ENCODE measurements around the gene SEMA5B.

The SEMA5B gene

DNA sequence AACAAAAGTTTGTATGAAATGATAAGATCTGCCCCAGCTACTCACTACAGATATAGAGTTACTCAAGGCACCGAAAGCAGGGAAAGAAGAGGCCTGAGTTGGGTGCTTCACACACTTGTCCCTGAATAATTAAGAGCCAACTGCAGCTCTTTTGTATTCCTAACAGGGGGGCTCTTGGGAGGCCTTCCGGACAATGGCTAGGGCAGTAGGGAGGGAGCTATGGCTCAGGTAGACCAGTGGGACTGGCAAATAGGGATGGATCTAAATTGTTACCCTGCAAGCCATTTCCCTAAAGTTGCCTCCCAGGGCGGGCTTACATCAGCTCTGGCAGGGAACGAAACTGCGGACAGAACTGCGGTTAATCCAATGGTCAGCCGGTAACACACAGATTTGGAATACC, 6.2 kb downstream of the SEMA5B start:
- no peak for DNase-seq
- TF ChIP-seq, protein P1, sequence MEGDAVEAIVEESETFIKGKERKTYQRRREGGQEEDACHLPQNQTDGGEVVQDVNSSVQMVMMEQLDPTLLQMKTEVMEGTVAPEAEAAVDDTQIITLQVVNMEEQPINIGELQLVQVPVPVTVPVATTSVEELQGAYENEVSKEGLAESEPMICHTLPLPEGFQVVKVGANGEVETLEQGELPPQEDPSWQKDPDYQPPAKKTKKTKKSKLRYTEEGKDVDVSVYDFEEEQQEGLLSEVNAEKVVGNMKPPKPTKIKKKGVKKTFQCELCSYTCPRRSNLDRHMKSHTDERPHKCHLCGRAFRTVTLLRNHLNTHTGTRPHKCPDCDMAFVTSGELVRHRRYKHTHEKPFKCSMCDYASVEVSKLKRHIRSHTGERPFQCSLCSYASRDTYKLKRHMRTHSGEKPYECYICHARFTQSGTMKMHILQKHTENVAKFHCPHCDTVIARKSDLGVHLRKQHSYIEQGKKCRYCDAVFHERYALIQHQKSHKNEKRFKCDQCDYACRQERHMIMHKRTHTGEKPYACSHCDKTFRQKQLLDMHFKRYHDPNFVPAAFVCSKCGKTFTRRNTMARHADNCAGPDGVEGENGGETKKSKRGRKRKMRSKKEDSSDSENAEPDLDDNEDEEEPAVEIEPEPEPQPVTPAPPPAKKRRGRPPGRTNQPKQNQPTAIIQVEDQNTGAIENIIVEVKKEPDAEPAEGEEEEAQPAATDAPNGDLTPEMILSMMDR (IDR thresholded peaks at IDR 0.05; ENCODE audit: low read depth, low read length, missing control alignments) = no peak
- H3K4me3 ChIP-seq (ENCODE audit: low read depth, low read length) = no peak overlapping the region
- in situ Hi-C loops (cut with HindIII; ENCODE audit: low pct_ligation_motif_present, low sequenced_read_pairs) = no loop called here
- H3K36me3 ChIP-seq (replicated peaks) = no peaks in the 10 kb centered on the region
- H3K27ac ChIP-seq = no peak overlapping the region
- H3K27me3 ChIP-seq (replicated peaks) = peaks cover 56% of the 10 kb centered on the region

DNA sequence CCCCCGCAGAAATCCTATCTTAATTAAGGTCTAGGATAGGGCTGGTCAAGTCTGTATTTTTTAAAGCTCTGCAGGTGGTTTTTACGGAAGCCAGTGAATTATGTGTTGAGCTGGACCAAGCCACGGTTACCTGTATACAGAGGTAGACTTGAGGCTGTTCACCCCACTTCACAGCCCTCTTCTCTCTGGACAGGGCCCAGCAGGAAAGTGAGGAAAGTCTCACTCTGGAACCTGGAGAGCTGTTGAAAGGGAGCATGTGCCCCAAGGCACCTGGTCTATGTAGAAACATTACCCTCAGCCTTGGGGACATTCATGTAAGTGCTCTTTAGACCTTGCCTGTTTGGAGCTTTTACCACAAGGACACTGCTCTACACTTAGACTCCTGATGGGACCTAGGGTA, 6.9 kb downstream of the SEMA5B start:
- Histone ChIP-seq H3K36me3 (replicated peaks) (no peaks in the 10 kb centered on the region), H3K4me3 (ENCODE audit: low read depth, low read length) (no peak overlapping the region), H3K27me3 (replicated peaks) (peaks cover 56% of the 10 kb centered on the region), H3K27ac (no peak overlapping the region)
- in situ Hi-C loops (cut with HindIII; ENCODE audit: low pct_ligation_motif_present, low sequenced_read_pairs) = no loop called here
- no peak for DNase-seq
- TF ChIP-seq, protein P1 (IDR thresholded peaks at IDR 0.05; ENCODE audit: low read depth, low read length, missing control alignments) = no peak

DNA sequence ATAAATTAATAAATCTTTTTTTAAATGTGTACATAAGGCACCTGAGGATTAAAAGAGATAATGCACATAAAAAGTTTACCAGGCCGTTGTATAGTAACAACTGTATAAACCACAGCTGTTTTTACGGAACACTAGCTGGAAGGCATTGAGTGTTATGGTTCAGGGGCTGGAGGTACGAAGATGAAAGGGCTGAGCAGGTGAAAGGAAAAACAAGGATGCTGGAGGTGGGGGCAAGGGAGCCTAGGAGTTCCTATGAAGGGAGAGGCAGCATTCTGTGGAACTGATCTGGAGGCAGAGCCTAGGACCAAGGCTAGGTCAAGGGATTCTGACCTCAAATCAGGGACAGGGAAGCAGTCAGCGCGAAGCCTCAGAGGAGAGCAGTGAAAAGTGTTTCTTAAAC, 8.0 kb downstream of the SEMA5B start:
- Histone ChIP-seq H3K27me3 (replicated peaks) (peaks cover 55% of the 10 kb centered on the region), H3K27ac (no peak overlapping the region), H3K36me3 (replicated peaks) (no peaks in the 10 kb centered on the region), H3K4me3 (ENCODE audit: low read depth, low read length) (no peak overlapping the region)
- no peak for DNase-seq
- in situ Hi-C loops (cut with HindIII; ENCODE audit: low pct_ligation_motif_present, low sequenced_read_pairs) = no loop called here
- TF ChIP-seq, protein P1 (IDR thresholded peaks at IDR 0.05; ENCODE audit: low read depth, low read length, missing control alignments) = no peak

DNA sequence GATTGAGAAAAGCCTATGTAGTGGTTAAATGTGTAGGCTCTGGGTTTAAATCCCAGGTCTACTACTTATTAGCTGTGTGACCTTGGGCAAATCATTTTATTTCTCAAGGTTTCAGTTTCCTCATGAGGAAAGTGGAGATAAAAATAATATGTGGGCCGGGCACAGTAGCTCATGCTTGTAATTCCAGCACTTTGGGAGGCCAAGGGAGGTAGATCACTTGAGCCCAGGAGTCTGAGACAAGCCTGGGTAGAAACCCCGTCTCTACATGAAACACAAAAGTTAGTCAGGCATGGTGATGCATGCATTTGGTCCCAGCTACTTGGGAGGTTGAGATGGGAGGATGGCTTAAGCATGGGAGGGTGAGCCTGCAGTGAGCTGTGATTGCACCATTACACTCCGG, 8.4 kb downstream of the SEMA5B start:
- H3K27me3 ChIP-seq (replicated peaks) = peaks cover 52% of the 10 kb centered on the region
- no peak for DNase-seq
- TF ChIP-seq, protein P1 (IDR thresholded peaks at IDR 0.05; ENCODE audit: low read depth, low read length, missing control alignments) = no peak
- no peaks in the 10 kb centered on the region for H3K36me3 ChIP-seq (replicated peaks)
- H3K4me3 ChIP-seq (ENCODE audit: low read depth, low read length) = no peak overlapping the region
- H3K27ac ChIP-seq = no peak overlapping the region
- in situ Hi-C loops (cut with HindIII; ENCODE audit: low pct_ligation_motif_present, low sequenced_read_pairs) = no loop called here

DNA sequence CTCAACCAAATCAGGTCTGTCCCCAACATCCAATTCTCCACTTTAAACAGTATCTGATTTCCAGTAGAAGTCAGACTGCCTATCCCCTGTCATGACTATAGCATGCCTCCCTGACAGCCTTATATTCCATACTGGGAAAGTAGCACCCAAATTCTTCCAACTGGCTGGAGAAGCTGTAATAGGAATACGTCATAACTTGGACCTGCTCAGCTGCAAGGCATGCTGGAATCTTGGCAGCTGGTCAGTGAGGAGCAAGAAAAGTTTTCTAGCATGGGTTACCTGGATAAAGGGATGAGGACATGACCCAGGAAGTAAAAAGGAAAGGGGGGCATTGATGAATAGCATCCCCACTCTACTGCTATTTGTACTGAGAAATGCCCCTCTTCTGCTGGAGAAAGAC, 8.9 kb downstream of the SEMA5B start:
- Histone ChIP-seq H3K27me3 (replicated peaks) (peaks cover 55% of the 10 kb centered on the region), H3K36me3 (replicated peaks) (no peaks in the 10 kb centered on the region), H3K4me3 (ENCODE audit: low read depth, low read length) (no peak overlapping the region), H3K27ac (no peak overlapping the region)
- TF ChIP-seq, protein P1 (IDR thresholded peaks at IDR 0.05; ENCODE audit: low read depth, low read length, missing control alignments) = no peak
- in situ Hi-C loops (cut with HindIII; ENCODE audit: low pct_ligation_motif_present, low sequenced_read_pairs) = no loop called here
- no peak for DNase-seq

DNA sequence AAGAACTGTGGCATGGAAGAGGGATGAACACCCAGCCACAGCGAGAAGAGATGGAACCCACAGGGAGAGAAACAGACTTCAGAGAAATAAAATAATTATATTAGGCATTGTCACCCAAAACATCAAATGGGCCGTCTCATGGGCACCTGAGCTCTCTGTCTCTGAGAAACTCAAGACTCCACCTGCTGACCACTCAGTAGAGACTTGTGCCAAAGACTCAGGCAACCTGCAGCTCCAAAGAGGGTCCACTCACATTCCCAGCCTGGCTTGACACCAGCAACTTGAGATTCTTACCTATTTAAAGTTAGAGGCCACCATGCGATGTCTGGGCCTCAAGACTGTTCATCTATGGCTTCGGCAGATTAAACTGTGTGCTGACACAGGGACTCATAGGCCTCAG, 12.0 kb downstream of the SEMA5B start:
- H3K27ac ChIP-seq = no peak overlapping the region
- no peak for DNase-seq
- TF ChIP-seq, protein P1 (IDR thresholded peaks at IDR 0.05; ENCODE audit: low read depth, low read length, missing control alignments) = peak; percentile 11
- no peaks in the 10 kb centered on the region for H3K36me3 ChIP-seq (replicated peaks)
- H3K27me3 ChIP-seq (replicated peaks) = peaks cover 30% of the 10 kb centered on the region
- in situ Hi-C loops (cut with HindIII; ENCODE audit: low pct_ligation_motif_present, low sequenced_read_pairs) = no loop called here
- no peak overlapping the region for H3K4me3 ChIP-seq (ENCODE audit: low read depth, low read length)

All from brain microvascular endothelial cell (primary cell).